H9 (cell line): ENCODE data around the gene TSC22D3. TPM values are rescaled to one million over a fixed set of nuclear protein-coding genes. Genes with fewer than 3 reads are reported as not detected.
A peak's percentile ranks its signal among the peaks of the same experiment; 100 is the strongest.

ENCODE experiments used
- DNase-seq: peaks from one replicate; pipeline ENCODE4 v3.0.0-alpha.2; 2017
- H2AFZ ChIP-seq: one replicate; pipeline ENCODE4 v1.6.1; 2013; ENCODE audit warnings: mild to moderate bottlenecking, low read length, control low read depth, moderate library complexity
- H2AK5ac ChIP-seq: 2 replicates; pipeline ENCODE4 v1.6.1; 2013; ENCODE audit warnings: low read length, control low read depth, mixed read lengths; ENCODE audit not compliant: insufficient read length
- H2BK120ac ChIP-seq: one replicate; pipeline ENCODE4 v1.6.1; 2013; ENCODE audit warnings: low read depth, mild to moderate bottlenecking, low read length, control low read depth, inconsistent platforms; ENCODE audit not compliant: poor library complexity, severe bottlenecking
- H2BK12ac ChIP-seq: 2 replicates; pipeline ENCODE4 v1.6.1; 2013; ENCODE audit warnings: low read length, control low read depth, mixed read lengths, low read depth; ENCODE audit not compliant: insufficient read length
- H2BK15ac ChIP-seq: 2 replicates; pipeline ENCODE4 v1.6.1; 2013; ENCODE audit warnings: low read depth, low read length, control low read depth
- H2BK20ac ChIP-seq: one replicate; pipeline ENCODE4 v1.6.1; 2013; ENCODE audit warnings: low read depth, mild to moderate bottlenecking, low read length, control low read depth, inconsistent platforms; ENCODE audit not compliant: poor library complexity, severe bottlenecking
- H2BK5ac ChIP-seq: 2 replicates; pipeline ENCODE4 v1.6.1; 2013; ENCODE audit warnings: low read length, control low read depth, mixed read lengths; ENCODE audit not compliant: insufficient read length
- H3K14ac ChIP-seq: 2 replicates; pipeline ENCODE4 v1.6.1; 2013; ENCODE audit warnings: low read length, control low read depth; ENCODE audit not compliant: insufficient read depth
- H3K18ac ChIP-seq: 2 replicates; pipeline ENCODE4 v1.6.1; 2013; ENCODE audit warnings: low read depth, mild to moderate bottlenecking, mixed read lengths, low read length, control low read depth; ENCODE audit not compliant: insufficient read length
- H3K23ac ChIP-seq: 2 replicates; pipeline ENCODE4 v1.6.1; 2013; ENCODE audit warnings: low read length, control low read depth, mixed read lengths, low read depth; ENCODE audit not compliant: insufficient read length
- H3K23me2 ChIP-seq: 2 replicates; pipeline ENCODE4 v1.6.1; 2013; ENCODE audit warnings: low read depth, mild to moderate bottlenecking, mixed read lengths, low read length, control low read depth; ENCODE audit not compliant: insufficient read length, poor library complexity, severe bottlenecking
- H3K27ac ChIP-seq: 2 replicates; pipeline ENCODE4 v1.5.1; 2013; ENCODE audit warnings: low read length, control low read depth, mixed read lengths, low read depth; ENCODE audit not compliant: insufficient read length
- H3K27me3 ChIP-seq: 2 replicates; pipeline ENCODE4 v1.6.1; 2013; ENCODE audit warnings: low read length, control low read depth, inconsistent platforms; ENCODE audit not compliant: insufficient read depth
- H3K4ac ChIP-seq: 2 replicates; pipeline ENCODE4 v1.6.1; 2013; ENCODE audit warnings: low read depth, mild to moderate bottlenecking, control low read depth, inconsistent platforms, low read length, moderate library complexity
- H3K4me1 ChIP-seq: 2 replicates; pipeline ENCODE4 v1.6.1; 2013; ENCODE audit warnings: low read length, control low read depth, inconsistent platforms; ENCODE audit not compliant: insufficient read depth
- H3K4me2 ChIP-seq: 2 replicates; pipeline ENCODE4 v1.6.1; 2013; ENCODE audit warnings: low read length, control low read depth, mixed read lengths; ENCODE audit not compliant: insufficient read length, insufficient read depth
- H3K56ac ChIP-seq: 2 replicates; pipeline ENCODE4 v1.6.1; 2013; ENCODE audit warnings: low read depth, mild to moderate bottlenecking, mixed read lengths, low read length, control low read depth; ENCODE audit not compliant: insufficient read length
- H3K79me1 ChIP-seq: 2 replicates; pipeline ENCODE4 v1.6.1; 2013; ENCODE audit warnings: low read depth, mild to moderate bottlenecking, moderate library complexity, low read length, control low read depth, inconsistent platforms; ENCODE audit not compliant: insufficient read depth, poor library complexity, severe bottlenecking
- H3K79me2 ChIP-seq: 2 replicates; pipeline ENCODE4 v1.6.1; 2013; ENCODE audit warnings: low read length, control low read depth, inconsistent platforms; ENCODE audit not compliant: insufficient read depth
- H3K9ac ChIP-seq: 2 replicates; pipeline ENCODE4 v1.6.1; 2013; ENCODE audit warnings: low read length, control low read depth, mixed read lengths; ENCODE audit not compliant: insufficient read length; ENCODE audit errors: extremely low read depth
- H3K9me3 ChIP-seq: one replicate; pipeline ENCODE4 v1.6.1; 2013; ENCODE audit warnings: low read depth, low read length, inconsistent platforms; ENCODE audit not compliant: control insufficient read depth
- H3T11ph ChIP-seq: one replicate; pipeline ENCODE4 v1.6.1; 2013; ENCODE audit warnings: mild to moderate bottlenecking, low read length, control low read depth, inconsistent platforms
- H4K20me1 ChIP-seq: one replicate; pipeline ENCODE4 v1.6.1; 2013; ENCODE audit not compliant: control insufficient read depth, insufficient read length, insufficient read depth
- H4K5ac ChIP-seq: 2 replicates; pipeline ENCODE4 v1.6.1; 2013; ENCODE audit warnings: low read depth, mild to moderate bottlenecking, mixed read lengths, low read length, control low read depth; ENCODE audit not compliant: insufficient read length
- H4K8ac ChIP-seq: replicated peaks from 2 replicates; pipeline ENCODE4 v1.6.1; 2013; ENCODE audit warnings: low read length, control low read depth, mixed read lengths, low read depth; ENCODE audit not compliant: insufficient read length
- H4K91ac ChIP-seq: 2 replicates; pipeline ENCODE4 v1.6.1; 2013; ENCODE audit warnings: low read depth, mild to moderate bottlenecking, moderate library complexity, mixed read lengths, low read length, control low read depth; ENCODE audit not compliant: insufficient read length
- H3K27ac Mint-ChIP-seq, 3 experiments: 2 replicates in 2 of 3; 3 replicates in 1 of 3; pipeline ENCODE4 v1.8.0; 2020 to 2021; ENCODE audit warnings: mixed read lengths in 3 of 3, mild to moderate bottlenecking in 1 of 3, moderate library complexity in 1 of 3
- H3K27me3 Mint-ChIP-seq: 2 replicates; pipeline ENCODE4 v1.8.0; 2021; ENCODE audit warnings: low read depth, mild to moderate bottlenecking, moderate library complexity, mixed read lengths
- H3K36me3 Mint-ChIP-seq, 3 experiments: 2 replicates in 2 of 3; 3 replicates in 1 of 3; pipeline ENCODE4 v1.8.0; 2020 to 2021; ENCODE audit warnings: low read depth in 3 of 3, mixed read lengths in 3 of 3; ENCODE audit not compliant: insufficient read depth in 1 of 3
- H3K4me1 Mint-ChIP-seq, 2 experiments: 2 replicates each; pipeline ENCODE4 v1.8.0; 2020; ENCODE audit warnings: mixed read lengths in 2 of 2
- H3K4me3 Mint-ChIP-seq, 2 experiments: 2 replicates in 1 of 2; 3 replicates in 1 of 2; pipeline ENCODE4 v1.8.0; 2020 to 2021; ENCODE audit warnings: mild to moderate bottlenecking in 2 of 2, mixed read lengths in 2 of 2, moderate library complexity in 1 of 2
- H3K9me3 Mint-ChIP-seq, 2 experiments: 2 replicates in 1 of 2; 3 replicates in 1 of 2; pipeline ENCODE4 v1.8.0; 2020; ENCODE audit warnings: mild to moderate bottlenecking in 2 of 2, mixed read lengths in 2 of 2, moderate library complexity in 1 of 2
- CTCF ChIP-seq: fragments of 200-600 bp; sonication (generic); conservative IDR thresholded peaks from 3 replicates; pipeline ENCODE4 v1.8.0; 2021; ENCODE audit warnings: antibody characterized with exemption, mild to moderate bottlenecking
- WGBS: extraction: QIAGEN DNeasy Blood & Tissue Kit; methylation state at CpG from one replicate; pipeline ENCODE4 v1.1.7; 2013; ENCODE audit warnings: missing lambda C conversion rate, low lambda C conversion rate, mixed read lengths; ENCODE audit not compliant: insufficient read length; ENCODE audit errors: extremely low coverage; 5-methylcytosine and 5-hydroxymethylcytosine counted together
- total RNA-seq: library from RNA; stranded (reverse); gene quantifications from 2 replicates; pipeline ENCODE4 v1.2.1, GENCODE V29; 2021

TSC22D3 gene
- total RNA-seq, 1 experiment from 2014 or later: 10.5 TPM

DNA sequence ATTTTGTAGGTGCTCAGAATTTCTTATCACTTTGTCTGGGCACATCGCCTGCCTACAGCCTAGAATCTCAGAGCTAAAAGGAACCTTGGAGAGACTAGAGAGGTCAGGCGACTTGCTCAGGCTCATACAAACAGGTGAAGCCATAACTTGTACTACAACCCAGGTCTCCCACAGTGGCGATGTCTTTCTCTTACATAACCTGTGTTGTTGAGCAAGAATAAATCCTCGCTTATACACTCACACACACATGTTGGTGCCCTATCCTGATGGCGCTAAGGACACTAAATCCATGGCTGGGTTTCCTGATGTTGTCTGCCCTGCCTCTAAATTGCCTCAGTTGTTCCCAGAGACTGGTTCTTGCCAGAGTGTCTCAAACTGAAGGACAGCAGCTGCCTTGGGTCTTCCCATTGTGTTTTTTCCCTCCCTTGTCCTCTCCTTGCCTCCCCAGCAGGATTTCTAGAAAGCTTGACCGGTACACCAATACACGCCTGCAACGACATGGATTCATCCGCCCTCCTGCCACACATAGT lies 1.6 kb downstream of the TSC22D3 start:
- H3K9me3 ChIP-seq: no peaks in the 10 kb centered on the region
- no CpG with 5 or more reads among the region's 9 CpGs for WGBS
- no peak overlapping the region for H3K18ac ChIP-seq
- H3K23me2 ChIP-seq: peaks cover 7% of the 10 kb centered on the region
- Mint-ChIP-seq H3K4me1 (peaks cover 16 to 31% of the 10 kb centered on the region in 2 experiments), H3K36me3 (peaks cover 0 to 2% (median 0%) of the 10 kb centered on the region in 3 experiments; a peak in 1 of 7 replicates), H3K9me3 (peaks cover 0 to 30% of the 10 kb centered on the region in 2 experiments; a peak in 2 of 5 replicates), H3K27ac (no peak overlapping the region; a peak in 1 of 7 replicates), H3K4me3 (peak overlapping the region in 1 of 2 experiments; percentile 41; a peak in 2 of 5 replicates), H3K27me3 (peaks cover 45% of the 10 kb centered on the region)
- H3K4me1 ChIP-seq: peaks cover 6% of the 10 kb centered on the region; the same call in 1 of the 2 replicates
- H3K9ac ChIP-seq: no peak overlapping the region
- H3K79me2 ChIP-seq: no peaks in the 10 kb centered on the region
- no peak overlapping the region for H3K56ac ChIP-seq
- no peak overlapping the region for H3K27ac ChIP-seq
- no peak overlapping the region for H3K14ac ChIP-seq
- peak overlapping the region; percentile 4 for H3K4me2 ChIP-seq
- peaks cover 17% of the 10 kb centered on the region for H3K27me3 ChIP-seq
- H2BK20ac ChIP-seq: no peak overlapping the region
- no peak overlapping the region for H2BK12ac ChIP-seq
- no peak for TF ChIP-seq CTCF
- no peak overlapping the region for H4K91ac ChIP-seq
- H2BK5ac ChIP-seq: no peak overlapping the region
- H4K8ac ChIP-seq: no peak overlapping the region
- no peak for DNase-seq
- no peak overlapping the region for H2BK120ac ChIP-seq
- no peaks in the 10 kb centered on the region for H4K20me1 ChIP-seq
- no peak overlapping the region for H3T11ph ChIP-seq
- no peak overlapping the region for H3K23ac ChIP-seq
- H3K79me1 ChIP-seq: no peaks in the 10 kb centered on the region
- H3K4ac ChIP-seq: no peak overlapping the region
- no peak overlapping the region for H2AK5ac ChIP-seq
- H2AFZ ChIP-seq: no peak overlapping the region
- H4K5ac ChIP-seq: no peak overlapping the region
- no peak overlapping the region for H2BK15ac ChIP-seq
